Activated CD8-positive, alpha-beta memory T cell treated with anti-CD3 and anti-CD28 coated beads for 4 hours (primary cell): ENCODE measurements around the gene FCSK.
"Not testable (repeated sequence)": the region's sequence is repeated elsewhere in the genome, so short reads cannot be mapped to it uniquely, and the experiment has no call there.

Source experiments
- DNase-seq, 2 donors: peaks; one replicate each; pipeline ENCODE4 v3.0.0-alpha.2; 2020; ENCODE audit warnings: low read depth in 2 of 2

FCSK gene

GRCh38 chr16:70430667-70431536 is 23.5 kb upstream of the FCSK start:
- DNase-seq = peak; percentile 36 to 52

- no peak for DNase-seq
Measured at GRCh38 chr16:70432356-70432722, 22.1 kb upstream of the FCSK start.

- no peak for DNase-seq
Measured at GRCh38 chr16:70432723-70433457, 21.5 kb upstream of the FCSK start.

GRCh38 chr16:70433458-70434103 is 20.8 kb upstream of the FCSK start:
- DNase-seq = no peak

GRCh38 chr16:70434484-70435260 is 19.7 kb upstream of the FCSK start:
- DNase-seq = no peak

- DNase-seq = no peak
Measured at GRCh38 chr16:70437017-70437581, 17.3 kb upstream of the FCSK start.

- no peak for DNase-seq
Measured at GRCh38 chr16:70437582-70438557, 16.5 kb upstream of the FCSK start.

- no peak for DNase-seq
Measured at GRCh38 chr16:70438585-70438968, 15.8 kb upstream of the FCSK start.

GRCh38 chr16:70438969-70439862 is 15.2 kb upstream of the FCSK start, which contains the start of gene ST3GAL2:
Gene ST3GAL2 (minus strand): TSS chr16:70439100. CDS start chr16:70398530, 40,570 bp downstream.
- peak; percentile 89 for DNase-seq

- no peak for DNase-seq
Measured at GRCh38 chr16:70440009-70440692, 14.2 kb upstream of the FCSK start.

- DNase-seq = no peak
Measured at GRCh38 chr16:70441406-70441990, 12.9 kb upstream of the FCSK start.

- DNase-seq = no peak
Measured at GRCh38 chr16:70442344-70442743, 12.1 kb upstream of the FCSK start.

- no peak for DNase-seq
Measured at GRCh38 chr16:70444249-70445063, 9.9 kb upstream of the FCSK start.

GRCh38 chr16:70448075-70448474 is 6.3 kb upstream of the FCSK start:
- no peak for DNase-seq

GRCh38 chr16:70450142-70451003 is 4.0 kb upstream of the FCSK start:
- not testable (repeated sequence) for DNase-seq

GRCh38 chr16:70451004-70451340 is 3.4 kb upstream of the FCSK start:
- not testable (repeated sequence) for DNase-seq
